Large intestine (tissue), 3 donors: Measurements from ENCODE around the gene THBS3. TPM values are rescaled to one million over a fixed set of nuclear protein-coding genes. Genes with fewer than 3 reads are reported as not detected.

Source experiments
- DNase-seq, 2 donors: peaks; one replicate each; pipeline versions ENCODE4 v3.0.0 to v3.0.0-alpha.2; 2013
- H3K27ac ChIP-seq: one replicate; pipeline ENCODE4 v1.5.1; 2013; ENCODE audit warnings: low read length
- H3K27me3 ChIP-seq: 2 replicates; pipeline ENCODE4 v1.6.1; 2013; ENCODE audit warnings: low read length; ENCODE audit not compliant: control insufficient read depth, insufficient read depth
- H3K36me3 ChIP-seq: 2 replicates; pipeline ENCODE4 v1.6.1; 2013; ENCODE audit warnings: low read length; ENCODE audit not compliant: control insufficient read depth, insufficient read depth
- H3K4me1 ChIP-seq: one replicate; pipeline ENCODE4 v1.6.1; 2013; ENCODE audit warnings: low read length; ENCODE audit not compliant: control insufficient read depth, insufficient read depth
- H3K4me3 ChIP-seq: one replicate; pipeline ENCODE4 v1.5.1; 2013; ENCODE audit warnings: low read length
- H3K9me3 ChIP-seq: one replicate; pipeline ENCODE4 v1.6.1; 2013; ENCODE audit warnings: mild to moderate bottlenecking, low read depth, low read length, moderate library complexity; ENCODE audit not compliant: control insufficient read depth
- WGBS: methylation state at CpG from one replicate; pipeline ENCODE4 v1.1.5; 2013; ENCODE audit warnings: low lambda C conversion rate; ENCODE audit not compliant: insufficient coverage; 5-methylcytosine and 5-hydroxymethylcytosine counted together
- polyA plus RNA-seq: library from polyadenylated mRNA; unstranded; fragments of 120-200 nt; gene quantifications from one replicate; pipeline ENCODE4 v1.2.1, GENCODE V29; 2013

THBS3 gene
- polyA plus RNA-seq, 1 donor = 40.9 TPM

DNA sequence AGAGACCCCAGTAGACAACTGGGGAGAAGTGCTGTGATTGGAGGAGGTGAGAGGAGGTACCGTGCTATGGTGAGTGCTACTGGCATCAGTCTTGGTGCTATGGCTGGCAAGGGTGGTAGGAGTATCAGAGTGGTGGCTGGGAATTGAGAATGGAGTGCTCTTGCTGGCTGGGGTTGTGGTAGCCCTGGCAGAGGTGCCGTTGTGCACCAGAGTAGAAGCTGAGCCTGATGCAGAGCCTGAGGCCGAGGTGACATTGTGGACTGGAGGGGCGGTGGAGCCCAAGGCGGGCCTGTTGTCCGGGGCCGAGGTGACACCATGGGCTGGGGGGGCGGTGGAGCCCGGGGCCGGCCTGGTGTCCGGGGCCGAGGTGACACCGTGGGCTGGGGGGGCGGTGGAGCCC lies 19.4 kb downstream of the THBS3 start:
- H3K4me1 ChIP-seq = peaks cover 35% of the 10 kb centered on the region
- WGBS = 100% methylated on average over 1 of the region's 14 CpGs
- no peak overlapping the region for H3K4me3 ChIP-seq
- no peak overlapping the region for H3K27ac ChIP-seq
- no peaks in the 10 kb centered on the region for H3K27me3 ChIP-seq
- DNase-seq = no peak
- no peaks in the 10 kb centered on the region for H3K9me3 ChIP-seq
- H3K36me3 ChIP-seq = no peaks in the 10 kb centered on the region

DNA sequence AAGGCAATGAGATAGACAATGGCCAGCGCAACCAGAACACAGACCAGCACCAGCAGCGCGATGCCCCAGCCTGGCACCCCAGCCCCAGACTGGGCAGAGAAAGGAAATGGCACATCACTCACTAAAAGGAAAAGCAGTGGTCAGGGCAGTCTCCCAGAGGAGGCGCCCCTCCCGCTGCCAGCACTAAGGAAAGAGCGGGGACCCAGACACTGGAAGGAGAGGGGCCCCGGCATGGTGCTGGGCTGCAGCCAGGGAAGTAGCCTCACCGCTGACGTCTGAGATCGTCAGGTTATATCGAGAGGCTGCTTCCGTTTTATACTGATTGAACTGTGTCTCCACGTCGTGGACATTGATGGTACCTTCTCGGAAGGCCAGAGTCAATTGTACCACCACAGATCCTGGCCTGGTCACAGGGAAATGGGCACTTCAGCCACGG lies 20.2 kb downstream of the THBS3 start:
- no peak overlapping the region for H3K4me3 ChIP-seq

DNA sequence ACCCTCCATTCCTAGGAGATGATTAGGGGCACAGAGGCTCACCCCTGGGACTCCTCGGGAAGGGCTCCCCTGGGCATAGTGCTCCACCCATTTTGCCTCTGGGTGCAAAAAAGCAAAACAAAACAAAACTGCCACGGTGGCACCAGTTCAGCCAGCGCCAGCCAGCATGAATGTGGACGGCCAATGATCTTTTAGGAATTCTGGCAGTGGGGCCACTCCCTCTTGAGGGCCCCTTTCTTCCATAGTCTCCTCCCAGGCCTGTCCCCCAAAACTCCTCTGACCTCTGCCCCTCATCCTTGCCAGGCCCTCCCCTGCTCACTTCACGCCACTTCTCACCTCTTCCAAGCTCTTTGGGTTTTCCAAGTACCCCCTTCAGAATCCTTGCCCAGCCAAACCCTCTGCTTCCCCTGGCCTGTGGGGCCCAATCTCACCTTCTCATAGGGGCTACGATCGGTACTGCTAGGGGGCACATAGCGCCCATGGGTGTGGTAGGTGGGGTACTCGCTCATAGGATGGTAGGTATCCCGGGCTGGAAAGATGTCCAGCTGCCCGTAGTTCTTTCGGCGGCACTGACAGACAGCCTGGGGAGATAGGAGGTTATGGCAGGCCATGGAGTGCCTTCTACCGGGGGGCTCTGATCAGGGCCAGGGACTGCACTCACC lies 20.8 kb downstream of the THBS3 start:
- no peak overlapping the region for H3K4me3 ChIP-seq
- no peak for DNase-seq
- H3K4me1 ChIP-seq = peaks cover 26% of the 10 kb centered on the region
- no peaks in the 10 kb centered on the region for H3K9me3 ChIP-seq
- 40% methylated on average over 1 of the region's 14 CpGs for WGBS
- H3K27ac ChIP-seq = peak overlapping the region; percentile 35
- H3K27me3 ChIP-seq = no peaks in the 10 kb centered on the region
- no peaks in the 10 kb centered on the region for H3K36me3 ChIP-seq

More for the DNA sequence above, 20.2 kb downstream of the THBS3 start:
- no peaks in the 10 kb centered on the region for H3K27me3 ChIP-seq
- H3K36me3 ChIP-seq = no peaks in the 10 kb centered on the region
- no peak overlapping the region for H3K27ac ChIP-seq
- no CpG with 5 or more reads among the region's 16 CpGs for WGBS
- no peak for DNase-seq
- peaks cover 29% of the 10 kb centered on the region for H3K4me1 ChIP-seq
- H3K9me3 ChIP-seq = no peaks in the 10 kb centered on the region

DNA sequence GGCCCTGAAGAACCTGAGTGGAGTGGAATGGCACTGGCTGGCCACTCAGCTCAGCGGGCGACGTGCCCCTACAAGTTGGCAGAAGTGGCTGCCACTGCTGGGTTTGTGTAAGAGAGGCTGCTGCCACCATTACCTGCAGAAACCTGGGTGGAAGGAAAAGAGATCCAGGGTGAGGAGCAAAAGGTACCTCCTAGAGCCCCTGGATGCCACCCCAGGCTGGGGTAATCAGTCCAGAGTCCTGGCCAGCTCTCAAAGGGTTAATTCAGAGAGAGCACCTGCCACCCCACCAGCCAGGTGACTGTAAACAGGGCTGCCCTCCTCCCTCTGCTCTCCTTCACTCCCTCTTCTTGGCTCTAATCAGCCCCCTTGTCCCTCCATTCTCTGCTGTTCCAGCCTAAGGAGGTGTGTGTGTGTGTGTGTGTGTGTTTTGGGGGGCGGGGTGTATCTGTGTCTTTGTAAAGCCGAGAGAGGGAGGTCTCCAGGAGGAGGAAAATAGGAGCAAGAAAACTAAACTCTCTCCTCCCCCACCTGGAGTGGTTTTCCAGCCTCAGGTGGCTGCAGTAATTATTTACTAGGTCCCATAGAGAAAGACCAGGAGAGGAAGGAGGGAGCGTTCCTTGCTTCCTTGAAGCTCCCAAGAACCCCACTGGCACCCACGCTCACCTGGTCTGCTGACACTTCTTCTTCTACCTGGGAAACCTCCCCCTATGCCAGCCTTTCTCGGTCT lies 21.5 kb downstream of the THBS3 start:
- peak in 1 of 2 donors; percentile 71 for DNase-seq
- no CpG with 5 or more reads among the region's 8 CpGs for WGBS
- Histone ChIP-seq H3K36me3 (no peaks in the 10 kb centered on the region), H3K4me3 (no peak overlapping the region), H3K9me3 (no peaks in the 10 kb centered on the region), H3K27ac (peak overlapping the region; percentile 35), H3K27me3 (no peaks in the 10 kb centered on the region), H3K4me1 (peaks cover 26% of the 10 kb centered on the region)

DNA sequence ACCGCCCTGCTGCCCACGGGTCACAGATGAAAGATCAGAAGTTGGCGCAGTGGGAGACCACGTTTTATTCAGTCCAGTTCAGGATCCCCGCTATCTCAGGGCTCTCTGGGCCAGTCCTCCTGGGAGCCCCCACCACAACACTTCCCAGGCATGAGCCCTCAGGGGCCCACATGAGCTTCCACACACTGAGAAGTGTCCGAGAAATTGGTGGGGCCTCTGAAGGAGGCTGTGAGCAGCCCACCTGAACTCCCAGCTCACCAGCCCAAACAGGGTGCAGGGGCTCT lies 22.0 kb downstream of the THBS3 start:
- Histone ChIP-seq H3K27me3 (no peaks in the 10 kb centered on the region), H3K4me3 (no peak overlapping the region), H3K27ac (no peak overlapping the region), H3K4me1 (peaks cover 26% of the 10 kb centered on the region), H3K9me3 (no peaks in the 10 kb centered on the region), H3K36me3 (no peaks in the 10 kb centered on the region)
- DNase-seq = no peak
- no CpG with 5 or more reads among the region's 6 CpGs for WGBS

DNA sequence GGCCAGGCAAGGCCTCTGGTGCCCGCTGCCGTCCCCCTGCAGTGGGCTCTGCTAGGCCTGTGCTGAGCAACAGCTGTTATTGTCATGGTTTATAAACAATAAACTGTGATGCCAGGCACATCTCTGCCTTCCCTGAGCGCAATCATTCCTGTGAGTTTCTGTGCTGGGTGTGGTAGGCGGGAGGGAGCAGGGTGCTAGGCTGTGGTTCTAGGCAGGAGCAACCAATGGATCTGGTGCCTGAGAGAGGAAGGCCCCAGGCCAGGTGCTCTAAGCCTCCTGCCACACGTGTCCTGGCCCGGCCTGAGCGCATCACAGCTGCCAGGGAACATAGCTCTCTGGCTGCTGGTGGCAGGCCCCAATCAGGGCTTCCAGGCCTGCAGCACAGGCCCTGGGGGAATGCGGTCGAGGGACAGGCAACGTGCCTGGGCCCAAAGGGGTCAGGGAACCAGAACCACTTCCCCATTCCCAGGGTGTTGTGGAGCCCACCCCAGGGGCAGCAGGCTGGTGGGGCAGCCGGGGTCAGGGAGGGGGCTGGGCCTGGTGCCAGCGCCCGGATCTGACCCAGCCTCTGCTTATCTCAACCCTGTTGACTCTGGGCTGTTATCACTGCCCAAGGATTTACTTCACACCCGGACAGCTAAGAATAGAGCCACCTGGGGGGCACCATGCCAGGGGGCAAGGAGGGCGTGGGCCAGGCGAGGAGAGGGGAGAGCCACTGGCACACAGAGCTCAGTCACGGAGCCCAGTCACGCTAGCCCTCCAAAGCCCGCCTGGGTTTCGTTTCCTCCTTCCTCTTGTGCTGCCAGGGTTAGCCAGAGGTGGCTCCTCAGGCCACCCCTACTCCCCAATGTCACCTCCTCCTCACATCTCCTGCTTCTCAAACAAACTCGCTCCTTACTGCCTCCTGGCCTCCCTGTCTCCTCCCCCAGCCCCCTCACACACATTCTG lies 22.6 kb downstream of the THBS3 start:
- no peak overlapping the region for H3K4me3 ChIP-seq
- peak overlapping the region; percentile 7 for H3K27ac ChIP-seq
- no CpG with 5 or more reads among the region's 21 CpGs for WGBS
- no peaks in the 10 kb centered on the region for H3K27me3 ChIP-seq
- H3K36me3 ChIP-seq = no peaks in the 10 kb centered on the region
- peak in 1 of 2 donors; percentile 40 for DNase-seq
- H3K9me3 ChIP-seq = no peaks in the 10 kb centered on the region
- peaks cover 26% of the 10 kb centered on the region for H3K4me1 ChIP-seq

DNA sequence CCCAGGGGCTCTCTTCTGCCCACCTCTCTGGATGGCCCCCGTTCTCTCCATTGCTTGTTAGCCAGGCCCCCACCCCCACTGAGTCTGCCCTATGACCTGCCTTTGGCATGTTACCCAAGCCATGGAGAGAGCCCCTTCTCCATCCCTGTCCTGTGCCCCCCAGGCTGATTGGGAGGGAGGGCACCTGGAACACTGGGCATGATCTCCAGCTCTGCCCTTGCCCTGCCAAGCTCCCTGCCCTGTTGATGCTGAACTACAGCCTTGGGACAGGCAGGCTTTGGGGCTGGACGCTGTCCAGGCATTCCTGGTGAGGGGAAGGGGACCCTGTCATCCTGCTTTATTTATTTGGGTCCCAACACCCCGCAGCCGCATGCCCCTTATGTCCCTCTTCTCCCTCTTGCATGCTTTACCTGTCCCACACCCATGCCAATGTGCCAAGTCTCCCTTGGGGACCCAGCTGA lies 23.3 kb downstream of the THBS3 start:
- no peaks in the 10 kb centered on the region for H3K9me3 ChIP-seq
- no peak overlapping the region for H3K4me3 ChIP-seq
- H3K4me1 ChIP-seq = peaks cover 26% of the 10 kb centered on the region
- no CpG with 5 or more reads among the region's 4 CpGs for WGBS
- no peak for DNase-seq
- no peaks in the 10 kb centered on the region for H3K27me3 ChIP-seq
- H3K36me3 ChIP-seq = no peaks in the 10 kb centered on the region
- H3K27ac ChIP-seq = no peak overlapping the region

DNA sequence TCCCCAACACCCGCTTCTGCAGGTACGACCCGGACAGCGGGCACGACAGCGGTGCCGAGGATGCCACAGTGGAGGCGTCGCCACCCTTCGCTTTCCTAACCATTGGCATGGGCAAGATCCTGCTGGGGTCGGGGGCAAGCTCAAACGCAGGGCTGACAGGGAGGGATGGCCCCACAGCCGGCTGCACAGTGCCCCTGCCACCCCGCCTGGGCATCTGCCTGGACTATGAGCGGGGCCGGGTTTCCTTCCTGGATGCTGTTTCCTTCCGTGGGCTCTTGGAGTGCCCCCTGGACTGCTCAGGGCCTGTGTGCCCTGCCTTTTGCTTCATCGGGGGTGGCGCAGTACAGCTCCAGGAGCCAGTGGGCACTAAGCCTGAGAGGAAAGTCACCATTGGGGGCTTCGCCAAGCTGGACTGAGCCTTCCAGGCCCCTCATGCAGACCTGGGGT lies 23.9 kb downstream of the THBS3 start:
- H3K9me3 ChIP-seq = no peaks in the 10 kb centered on the region
- no CpG with 5 or more reads among the region's 20 CpGs for WGBS
- no peak overlapping the region for H3K4me3 ChIP-seq
- H3K27ac ChIP-seq = no peak overlapping the region
- H3K36me3 ChIP-seq = no peaks in the 10 kb centered on the region
- no peaks in the 10 kb centered on the region for H3K27me3 ChIP-seq
- peaks cover 31% of the 10 kb centered on the region for H3K4me1 ChIP-seq
- DNase-seq = no peak

DNA sequence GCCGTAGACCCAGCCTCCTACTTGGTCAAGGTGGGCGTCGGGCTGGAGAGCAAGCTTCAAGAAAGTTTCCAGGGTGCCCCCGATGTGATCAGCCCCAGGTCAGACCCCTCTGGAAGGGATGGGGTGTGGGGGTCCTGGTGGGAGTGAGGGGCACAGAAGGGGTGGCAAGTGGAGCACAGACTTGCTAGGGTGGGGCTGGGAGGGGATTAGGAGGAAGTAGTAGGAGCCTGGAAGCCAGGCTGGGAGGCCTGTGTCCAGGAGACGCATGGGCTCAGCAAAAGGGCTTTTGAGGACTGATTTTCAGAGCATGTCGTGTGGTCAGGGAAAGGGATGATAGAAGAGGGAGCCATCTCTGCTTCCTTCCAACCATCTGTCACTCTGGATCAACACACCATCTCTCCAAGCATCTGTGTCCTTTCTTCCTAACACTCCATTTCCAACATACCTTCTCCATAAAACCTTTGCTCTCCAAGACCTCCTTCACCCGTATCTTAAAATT lies 25.6 kb downstream of the THBS3 start:
- Histone ChIP-seq H3K36me3 (no peaks in the 10 kb centered on the region), H3K4me1 (peaks cover 30% of the 10 kb centered on the region), H3K4me3 (no peak overlapping the region), H3K27ac (no peak overlapping the region), H3K9me3 (no peaks in the 10 kb centered on the region), H3K27me3 (no peaks in the 10 kb centered on the region)
- DNase-seq = no peak
- WGBS = no CpG with 5 or more reads among the region's 7 CpGs
